Right renal pelvis (tissue), 4 donors: ENCODE results near the gene MRPS35. TPM values are rescaled to one million over a fixed set of nuclear protein-coding genes. Genes with fewer than 3 reads are reported as not detected.
"Not testable (repeated sequence)": the region's sequence is repeated elsewhere in the genome, so short reads cannot be mapped to it uniquely, and the experiment has no call there.

Source experiments
- DNase-seq, 4 donors: peaks; one replicate each; pipeline ENCODE4 v3.0.0-alpha.2; 2013; ENCODE audit warnings: low read depth in 4 of 4, low spot score in 3 of 4, missing footprints in 1 of 4
- polyA plus RNA-seq, 4 donors: library from polyadenylated mRNA; unstranded; fragments of 120-200 nt; gene quantifications; one replicate each; pipeline ENCODE4 v1.2.1, GENCODE V29; 2013; ENCODE audit not compliant: insufficient read length in 4 of 4

The MRPS35 gene
- polyA plus RNA-seq, 4 donors: 80.6 to 97.5 (median 90.1) TPM

DNA sequence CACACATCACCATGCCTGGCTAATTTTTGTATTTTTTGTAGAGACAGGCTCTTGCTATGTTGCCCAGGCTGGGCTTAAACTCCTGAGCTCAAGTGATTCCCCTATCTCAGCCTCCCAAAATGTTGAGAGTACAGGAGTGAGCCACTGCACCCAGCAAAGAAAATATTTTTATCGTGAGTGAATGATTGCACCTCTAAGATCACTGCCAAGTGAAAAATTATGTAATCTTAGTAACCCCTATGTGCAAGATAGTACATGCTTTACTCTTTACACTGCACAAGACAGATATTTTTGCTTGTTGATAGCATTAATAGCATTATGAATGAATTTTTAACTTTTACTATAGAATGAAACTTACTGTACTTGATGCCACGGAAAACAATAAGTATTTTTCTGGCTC is 3.4 kb upstream of the MRPS35 start:
- DNase-seq: no peak

DNA sequence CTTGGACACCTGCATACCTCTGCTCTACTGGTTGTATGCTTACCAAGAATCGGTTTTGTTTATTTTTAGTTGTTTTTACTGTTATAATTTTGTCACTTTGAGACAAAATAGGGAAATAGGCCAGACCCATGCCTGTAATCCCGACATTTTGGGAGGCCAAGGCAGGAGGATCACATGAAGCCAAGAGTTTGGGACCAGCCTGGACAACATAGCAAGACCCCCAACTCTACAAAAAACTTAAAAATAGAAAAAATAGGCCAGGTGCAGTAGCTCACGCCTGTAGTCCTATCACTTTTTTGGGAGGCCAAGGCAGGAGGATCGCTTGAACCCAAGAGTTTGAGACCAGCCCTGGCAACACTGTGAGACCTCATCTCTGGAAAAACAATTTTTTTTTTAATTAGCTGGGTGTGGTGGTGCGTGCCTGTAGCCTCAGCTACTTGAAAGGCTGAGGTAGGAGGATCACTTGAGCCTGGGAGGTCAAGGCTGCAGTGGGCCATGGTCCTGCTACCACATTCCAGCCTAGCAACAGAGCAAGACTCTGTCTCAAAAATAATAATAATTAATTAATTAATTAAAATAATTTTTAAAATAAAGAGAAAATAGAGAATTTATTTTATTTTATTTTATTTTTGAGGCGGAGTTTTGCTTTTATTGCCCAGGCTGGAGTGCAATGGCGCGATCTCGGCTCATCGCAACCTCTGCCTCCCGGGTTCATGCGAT is 1.3 kb upstream of the MRPS35 start:
- DNase-seq: no peak

DNA sequence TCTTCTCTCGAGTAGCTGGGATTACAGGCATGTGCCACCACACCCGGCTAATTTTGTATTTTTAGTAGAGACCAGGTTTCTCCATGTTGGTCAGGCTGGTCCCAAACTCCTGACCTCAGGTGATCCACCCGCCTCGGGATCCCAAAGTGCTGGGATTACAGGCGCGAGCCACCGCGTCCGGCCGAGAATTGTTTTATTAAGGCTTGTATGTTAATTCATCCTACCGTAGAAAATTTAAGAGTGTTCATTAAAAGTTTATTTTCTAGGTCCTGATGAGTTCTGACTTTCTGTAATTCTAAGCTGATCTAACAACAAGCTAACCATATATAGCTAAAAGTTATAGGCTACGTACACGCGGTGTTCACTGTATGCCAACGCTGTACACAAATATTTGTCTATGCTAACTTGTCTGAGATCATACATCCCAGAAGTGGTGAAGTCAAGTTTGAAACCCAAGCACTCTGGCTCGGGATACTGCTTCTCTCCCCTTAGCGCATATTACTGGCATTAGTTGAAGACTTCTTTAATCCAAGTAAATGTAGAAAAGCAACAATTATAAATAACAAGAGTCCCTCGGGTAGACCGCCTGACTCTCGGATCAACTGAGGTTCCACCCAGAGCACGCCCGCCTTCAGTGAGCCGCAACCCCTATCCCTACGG is 570 bp upstream of the MRPS35 start:
- DNase-seq: no peak

DNA sequence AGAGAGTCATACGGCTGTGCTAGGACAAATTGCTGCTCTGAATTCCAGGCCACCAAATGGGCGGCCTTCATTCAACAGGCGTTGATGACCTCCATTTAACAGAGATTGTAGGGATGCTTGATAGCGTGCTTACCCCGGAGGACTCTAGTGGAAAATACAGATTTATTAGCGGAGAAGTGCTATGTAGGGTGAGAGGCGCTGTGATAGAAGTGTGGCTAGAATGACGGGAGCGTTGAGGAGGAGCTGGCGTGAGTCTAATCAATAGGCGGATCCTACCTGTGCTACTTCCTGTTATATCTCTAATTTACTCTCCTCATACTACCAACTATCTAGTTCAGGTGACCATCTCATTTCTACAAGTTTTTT is 668 bp downstream of the MRPS35 start:
- DNase-seq: no peak

DNA sequence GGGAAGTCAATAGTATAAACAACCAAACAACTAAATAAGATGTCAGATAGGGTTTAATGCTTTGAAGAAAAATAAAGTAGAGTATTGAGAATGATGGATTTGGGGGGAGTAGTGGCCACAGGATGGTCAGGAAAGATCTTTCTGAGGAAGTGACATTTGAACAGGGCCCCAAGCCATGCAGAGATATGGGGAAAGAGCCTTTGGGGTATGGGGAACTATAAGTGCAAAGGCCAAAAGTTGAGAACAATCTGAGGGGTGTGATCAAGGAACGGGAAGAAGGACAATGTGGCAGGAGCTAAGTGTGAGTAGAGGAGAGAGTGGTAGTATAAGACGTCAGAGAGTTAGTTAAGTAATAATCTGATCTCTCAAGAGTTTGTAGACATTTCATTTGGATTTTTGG is 1.3 kb downstream of the MRPS35 start:
- no peak for DNase-seq

DNA sequence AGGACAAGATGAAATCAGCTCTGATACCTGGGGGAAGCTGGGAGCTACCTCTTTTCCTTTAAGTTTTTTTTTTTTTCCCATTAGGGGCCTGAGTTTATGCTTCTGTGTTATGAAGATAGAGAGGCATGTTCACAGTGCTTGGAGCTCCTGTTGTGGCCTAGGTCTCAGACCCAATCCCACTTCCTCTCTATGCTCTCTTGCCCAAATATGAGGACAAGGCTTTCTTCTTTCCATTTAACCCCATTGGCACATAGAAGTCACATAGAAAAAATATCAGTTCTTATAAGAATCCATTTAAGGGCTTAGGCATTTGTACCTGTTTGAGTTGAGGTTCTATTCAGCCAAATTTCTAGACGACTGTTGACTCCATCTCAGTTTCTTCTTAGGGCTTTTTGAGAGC is 12.6 kb downstream of the MRPS35 start:
- DNase-seq: no peak

DNA sequence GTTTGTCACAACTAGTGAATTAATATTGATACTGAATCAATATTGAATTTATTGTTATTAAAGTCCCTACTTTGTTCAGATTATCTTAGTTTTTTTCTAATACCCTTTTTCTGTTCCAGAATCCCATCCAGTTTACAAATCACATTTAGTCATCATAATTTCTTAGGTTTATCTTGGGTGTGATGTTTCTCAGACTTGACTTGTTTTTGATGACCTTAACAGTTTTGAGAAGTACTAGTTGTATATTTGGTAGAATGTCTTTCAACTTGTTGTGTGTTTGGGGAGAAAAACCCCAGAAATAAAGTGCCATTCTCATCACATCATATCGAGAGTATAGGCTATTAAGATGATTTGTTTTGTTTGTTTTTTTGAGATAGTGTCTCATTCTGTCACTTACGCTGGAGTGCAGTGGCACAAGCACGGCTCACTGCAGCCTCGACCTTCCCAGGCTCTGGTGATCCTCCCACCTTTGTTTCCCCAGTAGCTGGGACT is 19.5 kb downstream of the MRPS35 start:
- DNase-seq: no peak

DNA sequence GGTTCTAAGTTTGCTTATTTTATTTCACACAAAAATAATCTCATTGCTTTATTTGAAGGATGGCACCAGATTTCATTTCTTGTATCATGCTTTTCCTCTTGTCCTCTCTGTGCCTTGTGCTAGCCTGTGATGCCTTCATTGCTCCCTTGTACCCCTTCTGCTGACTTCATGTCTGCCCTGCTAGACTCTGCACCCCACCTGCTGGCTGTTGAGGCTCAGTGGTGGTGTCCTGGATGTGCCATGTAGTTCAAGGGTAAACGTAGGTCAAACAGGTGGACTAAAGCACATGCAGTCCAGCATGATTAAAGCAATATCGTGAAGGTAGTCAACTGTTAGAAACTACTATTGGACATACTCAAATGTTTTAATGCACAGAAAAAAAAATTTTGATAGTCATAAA is 21.6 kb downstream of the MRPS35 start:
- no peak for DNase-seq

DNA sequence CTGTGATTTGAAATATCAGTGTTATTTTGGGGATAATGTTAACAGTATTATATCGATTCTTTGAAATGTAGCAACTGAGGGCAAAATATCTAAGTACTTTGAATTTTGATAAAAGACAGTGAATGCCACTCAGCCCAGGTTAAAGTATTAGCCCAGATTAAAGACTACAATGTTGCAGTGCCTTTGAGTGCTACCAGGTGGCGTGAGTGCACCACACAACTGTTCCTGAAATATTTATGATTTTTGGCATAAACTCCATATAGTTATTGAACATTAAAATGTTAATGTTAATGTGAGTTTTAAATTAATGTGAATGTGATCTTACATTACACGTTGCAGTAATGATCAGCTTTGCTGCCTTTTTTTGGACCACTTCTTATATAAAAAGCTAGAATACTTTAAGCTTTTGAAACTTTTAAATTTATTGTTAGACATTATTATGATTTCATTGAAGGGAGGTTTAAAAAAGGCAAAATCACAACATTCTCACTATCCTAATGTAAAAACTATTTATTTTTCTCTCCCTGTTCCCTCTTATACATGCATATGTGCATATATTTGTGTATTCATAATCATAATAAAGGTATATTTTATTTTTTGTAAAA is 22.5 kb downstream of the MRPS35 start:
- DNase-seq: no peak

DNA sequence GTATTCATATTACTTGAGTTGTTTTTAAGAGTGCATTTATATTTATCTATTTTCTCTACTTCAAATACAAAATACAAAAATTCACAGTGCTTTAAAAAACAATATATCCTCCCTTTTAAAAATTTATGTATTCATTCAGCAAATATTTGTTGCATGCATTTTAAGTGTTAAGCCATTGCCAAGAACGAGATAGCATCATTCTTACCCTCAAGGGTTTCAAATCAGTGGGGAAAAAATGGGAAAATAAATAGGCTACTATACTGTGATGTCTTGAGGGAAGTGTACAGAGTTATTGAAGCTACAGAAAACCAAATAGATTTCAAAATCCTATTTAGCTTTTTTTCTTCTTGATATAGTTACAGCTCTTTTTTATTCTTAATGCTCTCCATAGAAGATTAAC is 23.2 kb downstream of the MRPS35 start:
- DNase-seq: no peak

DNA sequence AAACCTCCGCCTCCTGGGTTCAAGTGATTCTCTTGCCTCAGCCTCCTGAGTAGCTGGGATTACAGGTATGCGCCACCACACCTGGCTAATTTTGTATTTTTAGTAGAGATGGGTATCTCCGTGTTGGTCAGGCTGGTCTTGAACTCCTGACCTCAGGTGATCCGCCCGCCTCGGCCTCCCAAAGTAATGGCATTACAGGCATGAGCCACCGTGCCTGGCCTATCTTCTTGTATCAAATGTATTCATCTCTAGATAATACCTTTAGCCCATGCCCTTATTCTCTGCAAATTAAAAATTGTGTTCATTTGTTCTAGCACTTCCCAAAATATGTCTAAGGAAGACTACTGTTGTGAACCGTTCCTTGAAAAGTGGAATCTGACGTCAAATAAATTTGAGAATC is 23.7 kb downstream of the MRPS35 start:
- DNase-seq: not testable (repeated sequence)

DNA sequence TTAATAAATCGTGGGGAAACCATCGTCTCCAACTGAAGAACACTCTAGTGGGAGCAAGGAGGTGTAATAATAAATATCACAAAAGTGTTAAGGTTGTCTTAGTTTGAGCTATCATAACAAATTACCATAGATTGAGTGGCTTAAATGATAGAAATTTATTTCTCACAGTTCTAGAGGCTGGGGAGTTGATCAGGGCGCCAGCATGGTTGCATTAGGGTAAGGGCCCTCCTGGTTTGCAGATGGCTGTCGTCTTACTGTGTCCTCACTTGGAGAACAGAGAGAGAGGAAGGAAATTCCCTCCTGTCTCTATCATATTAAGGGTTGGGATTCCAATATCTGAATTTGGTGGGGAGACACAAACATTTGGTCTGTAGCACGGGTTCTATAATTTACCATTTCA is 33.0 kb downstream of the MRPS35 start:
- DNase-seq: no peak

DNA sequence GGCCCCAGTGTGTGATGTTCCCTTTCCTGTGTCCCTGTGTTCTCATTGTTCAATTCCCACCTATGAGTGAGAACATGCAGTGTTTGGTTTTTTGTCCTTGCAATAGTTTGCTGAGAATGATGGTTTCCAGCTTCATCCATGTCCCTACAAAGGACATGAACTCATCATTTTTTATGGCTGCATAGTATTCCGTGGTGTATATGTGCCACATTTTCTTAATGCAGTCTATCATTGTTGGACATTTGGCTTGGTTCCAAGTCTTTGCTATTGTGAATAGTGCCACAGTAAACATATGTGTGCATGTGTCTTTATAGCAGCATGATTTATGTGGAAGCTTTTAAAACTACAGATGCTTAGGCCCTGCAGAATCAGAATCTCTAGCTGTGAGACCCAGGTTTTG is 35.1 kb downstream of the MRPS35 start:
- not testable (repeated sequence) for DNase-seq

DNA sequence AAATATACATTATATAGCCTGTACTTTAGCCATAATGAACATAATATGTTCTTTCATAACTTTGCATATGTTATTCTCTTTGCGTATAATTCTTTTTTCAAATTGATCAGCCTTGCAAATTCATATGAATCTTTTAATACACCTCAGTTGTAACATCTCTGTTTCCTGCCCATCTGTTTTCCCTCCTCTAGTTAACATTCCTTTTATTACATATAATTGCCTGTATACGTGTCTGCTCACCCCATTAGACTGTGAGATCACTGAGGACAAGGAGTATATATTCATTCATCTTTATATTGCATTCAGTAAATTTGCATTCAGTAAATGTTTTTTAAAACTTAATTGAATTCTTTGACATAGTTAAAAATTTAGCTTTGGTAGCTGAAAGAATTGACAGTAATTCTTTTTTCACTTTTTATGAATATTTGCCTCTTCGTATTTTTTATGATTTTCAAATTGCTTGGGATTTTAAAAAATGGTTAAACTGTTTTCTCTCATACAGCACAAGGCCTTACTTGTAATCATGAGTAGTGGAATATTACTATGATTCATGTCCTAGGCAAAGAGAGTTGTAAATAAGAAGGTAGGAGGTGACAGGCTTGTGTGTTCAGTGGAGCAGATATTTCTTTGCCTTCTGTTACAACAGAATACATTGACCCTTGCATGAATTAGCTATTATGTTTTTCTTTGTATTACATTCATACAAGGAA is 36.6 kb downstream of the MRPS35 start:
- DNase-seq: no peak

DNA sequence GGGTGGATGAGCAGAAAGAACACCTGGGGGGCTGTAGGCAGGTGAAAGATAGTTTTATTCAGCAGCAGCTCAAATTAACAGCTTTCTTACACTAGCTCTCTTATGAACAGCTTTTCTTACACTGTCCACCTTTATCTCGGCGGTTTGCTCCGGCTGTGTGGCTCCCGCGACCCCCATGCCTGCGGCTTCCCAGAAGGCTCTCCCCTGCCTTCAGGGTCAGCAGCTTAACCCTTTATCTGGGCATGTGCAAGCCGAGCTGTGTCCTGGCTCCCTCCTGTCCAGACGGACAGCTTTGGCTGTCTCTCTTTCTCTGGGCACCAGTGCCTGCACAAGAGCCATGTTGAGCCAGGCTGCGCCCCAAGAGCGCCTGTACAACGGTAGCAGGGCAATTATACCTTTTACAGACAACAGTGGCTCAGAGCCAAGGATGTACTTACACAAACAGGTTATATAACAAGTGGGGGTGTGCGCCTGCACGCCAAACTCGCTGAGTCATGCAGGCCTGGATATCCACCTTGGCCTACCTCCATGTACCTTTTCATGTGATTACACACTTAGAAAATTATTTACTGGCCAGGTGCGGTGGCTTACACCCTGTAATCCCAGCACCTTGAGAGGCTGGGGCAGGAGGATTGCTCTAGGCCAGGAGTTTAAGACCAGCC is 40.9 kb downstream of the MRPS35 start:
- DNase-seq: no peak

DNA sequence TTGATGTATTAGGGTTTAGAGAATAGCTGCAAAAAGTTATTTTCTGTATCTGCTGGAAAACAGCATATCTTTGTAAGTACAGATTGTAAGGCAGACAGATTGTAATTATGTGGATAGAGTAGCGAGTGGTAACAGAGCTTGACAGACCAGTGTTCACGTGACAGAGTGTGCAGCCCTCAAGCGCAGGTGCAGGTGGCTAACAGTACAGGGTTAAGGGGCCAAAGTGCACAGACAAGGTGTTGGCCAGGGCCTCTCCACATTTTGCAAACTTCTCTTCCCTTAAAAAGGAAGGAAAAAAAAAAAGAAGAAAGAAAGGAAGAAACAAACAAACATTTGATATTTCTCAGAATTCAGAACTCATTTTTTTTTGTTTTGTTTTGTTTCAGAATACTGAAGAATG is 44.2 kb downstream of the MRPS35 start:
- no peak for DNase-seq

DNA sequence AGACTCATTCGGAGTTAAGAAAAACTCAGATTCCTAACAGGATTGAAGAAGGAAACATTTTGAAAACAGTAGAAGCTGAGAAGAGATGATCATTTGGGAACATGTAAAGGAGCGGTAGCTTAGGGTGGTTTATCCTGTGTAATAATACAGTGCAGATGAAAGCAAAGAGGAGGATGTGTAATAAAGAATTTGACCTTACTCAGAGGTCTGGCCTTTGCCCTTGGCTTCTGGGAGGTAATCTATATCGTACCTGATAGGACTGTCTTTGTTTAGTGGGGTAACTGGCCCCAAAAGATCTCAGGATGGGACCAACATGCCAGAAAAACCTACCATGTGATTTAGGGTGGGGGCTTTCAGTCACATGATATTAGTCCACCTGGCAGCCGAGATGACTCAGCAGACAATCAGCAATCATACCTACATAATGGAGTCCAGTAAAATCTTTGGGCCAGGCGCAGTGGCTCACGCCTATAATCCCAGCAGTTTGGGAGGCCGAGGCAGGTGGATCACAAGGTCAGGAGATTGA is 46.1 kb downstream of the MRPS35 start:
- no peak for DNase-seq

DNA sequence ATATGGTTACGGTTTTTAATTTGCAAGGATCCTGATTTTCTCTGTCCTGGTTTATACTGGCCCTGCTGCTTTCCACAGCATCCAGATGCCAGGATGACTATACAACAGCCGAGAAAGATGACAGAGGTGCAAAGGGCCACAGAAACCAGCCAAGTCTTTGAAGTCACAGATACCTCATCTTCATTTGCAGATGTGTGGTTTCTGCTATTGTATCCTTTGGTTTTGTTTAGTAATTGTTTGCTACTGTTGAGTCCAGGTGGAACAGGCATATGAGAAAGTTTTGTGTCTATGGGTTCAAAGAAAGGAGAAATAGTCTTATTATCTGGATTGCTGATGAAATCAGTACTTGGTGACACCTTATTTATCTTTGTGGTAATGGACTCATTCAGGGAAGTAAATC is 52.1 kb downstream of the MRPS35 start:
- DNase-seq: no peak

DNA sequence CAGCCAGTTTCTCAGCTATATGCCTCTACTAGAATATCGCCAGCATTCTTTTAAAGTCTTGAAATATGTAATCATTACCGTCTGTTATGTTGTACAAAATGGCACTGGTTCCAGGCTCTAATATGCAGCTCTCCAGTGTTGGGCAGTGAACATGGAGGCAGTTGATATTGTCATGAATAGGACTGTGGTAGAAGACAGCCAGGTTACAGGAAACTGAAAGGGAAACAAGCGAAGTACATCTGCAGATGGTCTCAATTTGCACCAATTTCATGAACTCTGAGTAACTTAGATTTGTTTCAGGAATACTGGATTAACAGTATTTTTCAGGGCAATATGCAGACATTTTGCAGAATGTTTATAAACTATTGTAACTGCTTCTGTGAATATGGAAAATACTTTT is 56.0 kb downstream of the MRPS35 start:
- DNase-seq: no peak

DNA sequence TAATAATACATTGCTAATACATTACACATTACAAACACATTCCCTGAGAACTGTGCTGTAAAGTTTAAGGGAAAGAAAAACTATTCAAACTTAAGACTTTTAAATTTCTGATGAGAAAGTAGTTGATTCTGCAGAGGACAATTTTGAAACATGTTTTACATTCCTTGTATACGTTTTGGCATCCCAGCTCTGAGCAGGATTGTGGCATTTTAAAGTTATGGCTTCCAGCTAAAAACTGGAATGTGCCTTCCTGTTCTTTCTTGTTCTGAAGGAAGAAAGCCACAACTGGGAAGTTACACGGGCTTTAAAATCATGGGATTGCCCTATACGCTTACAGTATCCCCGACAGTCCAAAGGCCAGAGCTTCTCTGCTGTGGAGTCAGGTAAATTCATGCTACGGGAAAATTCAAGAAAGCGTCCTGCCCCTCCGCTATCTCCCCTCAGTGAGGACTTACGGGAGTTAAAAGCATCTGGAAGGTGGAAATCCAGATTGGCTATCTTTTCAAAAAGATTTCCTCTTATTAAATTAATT is 58.6 kb downstream of the MRPS35 start:
- DNase-seq: no peak
